MCF 10A (cell line): ENCODE measurements around the gene TMEM175. TPM values are rescaled to one million over a fixed set of nuclear protein-coding genes. Genes with fewer than 3 reads are reported as not detected.

ENCODE experiments used
- BruUV-seq: library from RNA; stranded (reverse); fragments of 400-500 nt; replicated peaks from 2 replicates; lab custom pipeline; 2021; lab: Mats Ljungman, UMichigan
- CTCF ChIA-PET: fragments of 300-600 bp; sonication (Branson Sonifier 250); formaldehyde crosslinking; extraction: SDS; loops from one replicate; lab custom pipeline; 2021; ENCODE audit warnings: antibody characterized with exemption, inconsistent platforms; lab: Yijun Ruan, JAX
- POLR2A ChIA-PET: fragments of 300-600, 350-650 bp; sonication (Branson Sonifier 250); formaldehyde crosslinking; extraction: SDS; loops from one replicate; lab custom pipeline; 2020; ENCODE audit warnings: antibody characterized with exemption, inconsistent platforms; lab: Yijun Ruan, JAX
- DNase-seq: peaks from one replicate; pipeline ENCODE4 v3.0.0-alpha.2; 2018; ENCODE audit not compliant: unreplicated experiment
- H3K27ac Mint-ChIP-seq: one replicate; pipeline ENCODE4 v1.8.0; 2022; ENCODE audit warnings: mild to moderate bottlenecking, low read depth, mixed read lengths; ENCODE audit not compliant: unreplicated experiment
- H3K27me3 Mint-ChIP-seq: one replicate; pipeline ENCODE4 v1.8.0; 2022; ENCODE audit warnings: mixed read lengths; ENCODE audit not compliant: insufficient read depth, unreplicated experiment
- H3K36me3 Mint-ChIP-seq: one replicate; pipeline ENCODE4 v1.8.0; 2022; ENCODE audit warnings: mild to moderate bottlenecking, moderate library complexity, mixed read lengths; ENCODE audit not compliant: insufficient read depth, unreplicated experiment
- H3K4me1 Mint-ChIP-seq: one replicate; pipeline ENCODE4 v1.8.0; 2022; ENCODE audit warnings: mixed read lengths; ENCODE audit not compliant: insufficient read depth, unreplicated experiment
- H3K4me3 Mint-ChIP-seq: one replicate; pipeline ENCODE4 v1.8.0; 2022; ENCODE audit warnings: mild to moderate bottlenecking, moderate library complexity, mixed read lengths; ENCODE audit not compliant: unreplicated experiment
- H3K9me3 Mint-ChIP-seq: one replicate; pipeline ENCODE4 v1.8.0; 2022; ENCODE audit warnings: mixed read lengths; ENCODE audit not compliant: unreplicated experiment
- CTCF ChIP-seq: fragments of 200-600 bp; IDR thresholded peaks from one replicate; pipeline ENCODE4 v1.8.0; 2022; ENCODE audit warnings: antibody characterized with exemption, mild to moderate bottlenecking; ENCODE audit not compliant: unreplicated experiment
- intact Hi-C: fragments of 100-400 bp; cut with micrococcal nuclease; formaldehyde crosslinking; loops from 2 replicates; pipeline ENCODE4 v1.14.1; 2022
- total RNA-seq: library from RNA; stranded (reverse); gene quantifications from 2 replicates; pipeline ENCODE4 v1.2.3, GENCODE V29; 2022

Gene TMEM175
- total RNA-seq, 1 experiment from 2014 or later = 28.9 TPM

- Mint-ChIP-seq H3K9me3 (no peaks in the 10 kb centered on the region), H3K4me3 (no peak overlapping the region), H3K36me3 (no peaks in the 10 kb centered on the region), H3K4me1 (no peaks in the 10 kb centered on the region), H3K27me3 (no peaks in the 10 kb centered on the region), H3K27ac (no peak overlapping the region)
- no TSS peak for BruUV-seq
- CTCF ChIA-PET = no interaction called here
- intact Hi-C loops = no loop called here
- TF ChIP-seq CTCF = no peak
- POLR2A ChIA-PET = interaction anchor here (0.5 kb wide), 1 partner anchor 275 kb away, joined by 3 read pairs; no protein-coding TSS in a partner anchor
- no peak for DNase-seq
Measured at GRCh38 chr4:951186-951585, 18.9 kb downstream of the TMEM175 start.

GRCh38 chr4:951594-952468, 19.6 kb downstream of the TMEM175 start:
- no peak overlapping the region for H3K27ac Mint-ChIP-seq
- H3K27me3 Mint-ChIP-seq = no peaks in the 10 kb centered on the region
- H3K9me3 Mint-ChIP-seq = no peaks in the 10 kb centered on the region
- H3K4me3 Mint-ChIP-seq = no peak overlapping the region
- H3K4me1 Mint-ChIP-seq = no peaks in the 10 kb centered on the region
- no peak for DNase-seq
- intact Hi-C loops = no loop called here
- POLR2A ChIA-PET = no interaction called here
- no TSS peak for BruUV-seq
- CTCF ChIA-PET = no interaction called here
- no peaks in the 10 kb centered on the region for H3K36me3 Mint-ChIP-seq
- no peak for TF ChIP-seq CTCF

GRCh38 chr4:952881-953573, 20.8 kb downstream of the TMEM175 start:
- CTCF ChIA-PET = no interaction called here
- intact Hi-C loops = no loop called here
- DNase-seq = no peak
- Mint-ChIP-seq H3K27ac (no peak overlapping the region), H3K36me3 (no peaks in the 10 kb centered on the region), H3K9me3 (no peaks in the 10 kb centered on the region), H3K4me3 (no peak overlapping the region), H3K27me3 (no peaks in the 10 kb centered on the region), H3K4me1 (no peaks in the 10 kb centered on the region)
- TF ChIP-seq CTCF = no peak
- POLR2A ChIA-PET = no interaction called here
- no TSS peak for BruUV-seq

GRCh38 chr4:953574-953915, 21.3 kb downstream of the TMEM175 start:
- no TSS peak for BruUV-seq
- no peak overlapping the region for H3K4me3 Mint-ChIP-seq
- TF ChIP-seq CTCF = no peak
- ChIA-PET POLR2A (no interaction called here), CTCF (no interaction called here)
- H3K4me1 Mint-ChIP-seq = no peaks in the 10 kb centered on the region
- no peaks in the 10 kb centered on the region for H3K9me3 Mint-ChIP-seq
- no peak overlapping the region for H3K27ac Mint-ChIP-seq
- no peak for DNase-seq
- peaks cover 1% of the 10 kb centered on the region for H3K36me3 Mint-ChIP-seq
- intact Hi-C loops = no loop called here
- H3K27me3 Mint-ChIP-seq = no peaks in the 10 kb centered on the region
